Epithelial cell of proximal tubule (primary cell): Measurements from ENCODE around the gene CACNA1S. TPM values are rescaled to one million over a fixed set of nuclear protein-coding genes. Genes with fewer than 3 reads are reported as not detected.

Experiments
- DNase-seq: peaks from one replicate; pipeline ENCODE4 v3.0.0-alpha.2; 2011; ENCODE audit warnings: low read depth
- H3K4me3 ChIP-seq: 2 replicates; pipeline ENCODE4 v1.5.1; 2011; ENCODE audit warnings: low read depth, mild to moderate bottlenecking, low read length
- total RNA-seq: library from RNA; depleted of rRNA; stranded (reverse); fragments of >200 nt; gene quantifications from 2 replicates; pipeline ENCODE4 v1.2.3, GENCODE V29; 2015
- TF ChIP-seq, protein P1 (sequence below): conservative IDR thresholded peaks from 2 replicates; pipeline ENCODE4 v1.5.1; 2012; ENCODE audit warnings: low read depth, mild to moderate bottlenecking, low read length

CACNA1S gene
- total RNA-seq, 1 donor from 2014 or later: not detected

DNA sequence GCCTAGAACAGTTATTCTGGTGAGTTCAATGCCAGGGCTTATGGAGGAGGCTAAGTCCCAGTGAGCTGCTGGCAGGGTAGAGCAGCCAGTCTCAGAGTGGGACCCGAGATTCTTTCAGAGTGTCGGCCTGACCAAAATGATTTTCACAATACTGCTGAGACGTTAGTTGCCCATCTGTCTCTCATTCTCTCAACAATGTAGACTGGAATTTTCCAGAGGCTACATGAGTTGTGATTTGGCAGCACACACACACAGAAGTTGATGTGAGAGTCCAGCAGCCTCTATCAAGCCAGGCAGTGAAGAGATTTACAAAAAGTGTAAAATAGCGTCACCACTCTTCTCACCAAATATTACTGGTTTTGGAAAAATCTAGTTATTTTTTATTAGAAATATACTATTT, 21.7 kb downstream of the CACNA1S start:
- DNase-seq: no peak
- H3K4me3 ChIP-seq: no peak overlapping the region
- TF ChIP-seq, protein P1, sequence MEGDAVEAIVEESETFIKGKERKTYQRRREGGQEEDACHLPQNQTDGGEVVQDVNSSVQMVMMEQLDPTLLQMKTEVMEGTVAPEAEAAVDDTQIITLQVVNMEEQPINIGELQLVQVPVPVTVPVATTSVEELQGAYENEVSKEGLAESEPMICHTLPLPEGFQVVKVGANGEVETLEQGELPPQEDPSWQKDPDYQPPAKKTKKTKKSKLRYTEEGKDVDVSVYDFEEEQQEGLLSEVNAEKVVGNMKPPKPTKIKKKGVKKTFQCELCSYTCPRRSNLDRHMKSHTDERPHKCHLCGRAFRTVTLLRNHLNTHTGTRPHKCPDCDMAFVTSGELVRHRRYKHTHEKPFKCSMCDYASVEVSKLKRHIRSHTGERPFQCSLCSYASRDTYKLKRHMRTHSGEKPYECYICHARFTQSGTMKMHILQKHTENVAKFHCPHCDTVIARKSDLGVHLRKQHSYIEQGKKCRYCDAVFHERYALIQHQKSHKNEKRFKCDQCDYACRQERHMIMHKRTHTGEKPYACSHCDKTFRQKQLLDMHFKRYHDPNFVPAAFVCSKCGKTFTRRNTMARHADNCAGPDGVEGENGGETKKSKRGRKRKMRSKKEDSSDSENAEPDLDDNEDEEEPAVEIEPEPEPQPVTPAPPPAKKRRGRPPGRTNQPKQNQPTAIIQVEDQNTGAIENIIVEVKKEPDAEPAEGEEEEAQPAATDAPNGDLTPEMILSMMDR: no peak

DNA sequence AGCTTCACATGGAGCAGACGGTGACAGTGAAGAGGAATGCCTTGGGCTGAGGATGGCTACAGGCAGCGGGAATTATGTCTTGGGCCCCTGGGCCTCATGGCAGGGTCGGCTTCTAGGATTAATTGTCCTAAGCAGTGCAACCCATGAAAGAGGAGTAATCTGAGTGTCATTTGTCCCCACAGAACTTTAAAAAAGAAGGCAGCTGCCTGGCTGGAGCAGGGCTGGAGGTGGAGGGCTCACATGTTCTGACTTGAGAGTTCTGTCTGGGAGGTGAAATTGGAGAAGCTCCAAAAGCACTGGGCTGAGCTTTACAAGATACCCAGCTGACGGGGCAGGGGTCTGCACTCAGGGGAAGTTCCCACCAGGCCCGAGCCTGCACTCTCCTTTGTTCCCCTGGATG, 22.6 kb downstream of the CACNA1S start:
- TF ChIP-seq, protein P1: no peak
- H3K4me3 ChIP-seq: no peak overlapping the region
- DNase-seq: no peak

DNA sequence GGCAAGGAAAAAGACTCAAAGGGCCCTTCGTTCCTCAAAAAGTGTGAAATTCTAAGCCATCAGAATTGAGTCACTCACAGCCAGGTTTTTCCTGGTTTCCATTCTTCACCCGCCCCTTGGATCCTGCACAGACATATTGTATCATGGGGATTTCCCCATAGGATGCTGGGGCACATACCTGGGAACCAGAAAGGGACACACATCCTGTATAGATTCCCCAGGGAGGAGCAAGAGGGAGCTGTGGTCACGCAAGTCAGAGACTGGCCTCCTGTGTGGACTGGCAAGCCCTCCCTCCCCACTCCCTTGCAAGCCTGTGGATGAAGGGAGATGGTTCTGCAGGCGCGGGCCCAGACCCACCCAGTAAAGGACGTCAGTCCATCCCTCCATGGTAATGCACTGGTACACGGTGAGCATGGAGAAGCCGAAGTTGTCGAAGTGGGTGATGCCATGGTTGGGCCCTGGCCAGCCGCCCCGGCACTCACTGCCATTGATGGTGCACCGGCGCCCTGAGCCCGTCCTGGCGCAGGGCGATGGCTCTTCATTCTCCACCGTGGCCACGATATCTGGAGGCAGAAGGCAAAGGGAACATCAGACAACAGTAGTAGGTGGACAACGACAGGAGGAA, 23.2 kb downstream of the CACNA1S start:
- DNase-seq: no peak
- H3K4me3 ChIP-seq: no peak overlapping the region
- TF ChIP-seq, protein P1: no peak

DNA sequence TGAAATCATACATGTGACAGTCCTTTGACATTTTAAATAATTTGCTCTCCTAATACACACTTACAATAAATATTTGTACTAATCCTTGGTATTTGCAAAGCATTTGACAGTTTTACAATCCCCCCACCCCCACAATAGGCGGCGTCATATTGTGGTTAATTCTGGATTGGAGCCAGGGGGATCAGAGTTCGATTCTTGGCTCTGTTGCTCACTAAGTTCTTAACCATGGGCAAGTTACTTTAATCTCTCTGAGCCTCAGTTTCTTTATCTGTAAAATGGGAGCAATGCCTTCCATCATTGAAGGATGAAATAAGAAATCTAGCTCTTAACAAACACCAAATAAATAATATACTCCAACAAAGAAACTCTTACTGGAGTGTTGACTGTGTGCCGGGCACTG, 23.8 kb downstream of the CACNA1S start:
- TF ChIP-seq, protein P1: no peak
- no peak for DNase-seq

DNA sequence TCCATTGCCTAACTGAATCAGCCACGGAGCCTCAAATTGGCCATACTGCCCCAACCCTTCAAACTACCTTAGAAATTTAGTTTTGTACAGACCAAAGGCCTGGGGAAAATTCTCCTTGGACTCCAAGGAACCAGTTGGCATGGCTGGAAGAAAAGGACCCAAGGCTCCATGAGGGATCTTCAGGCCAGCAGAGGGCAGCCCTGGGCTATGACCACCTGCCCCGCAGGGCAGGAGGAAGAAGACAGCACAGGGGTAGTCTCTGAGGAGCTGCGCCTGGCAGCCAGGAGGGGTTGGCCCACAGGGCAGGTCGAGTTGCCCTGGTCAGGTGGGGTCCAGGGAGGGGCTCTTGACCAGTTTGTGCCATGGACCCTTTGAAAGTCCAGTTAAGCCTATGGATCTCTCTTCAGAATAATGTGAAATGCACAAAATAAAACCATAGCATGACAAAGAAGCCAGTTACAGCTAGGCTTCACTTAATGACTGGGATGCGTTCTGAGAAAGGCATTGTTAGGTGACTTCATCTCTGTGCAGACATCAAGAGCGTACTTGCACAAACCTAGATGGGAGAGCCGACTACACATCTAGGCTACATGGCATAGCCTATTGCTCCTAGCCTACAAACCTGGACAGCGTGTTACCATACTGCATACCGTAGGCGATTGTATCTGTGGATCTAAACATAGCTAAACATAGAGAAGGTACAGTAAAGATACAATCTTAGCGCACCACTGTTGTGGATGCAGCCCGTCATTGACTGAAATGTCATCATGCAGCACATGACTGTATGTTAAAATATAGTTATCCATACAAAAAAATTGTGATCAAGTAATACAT, 26.1 kb downstream of the CACNA1S start:
- no peak for DNase-seq
- TF ChIP-seq, protein P1: peak; percentile 89
- H3K4me3 ChIP-seq: no peak overlapping the region

More for the DNA sequence above, 23.8 kb downstream of the CACNA1S start:
- H3K4me3 ChIP-seq: no peak overlapping the region

DNA sequence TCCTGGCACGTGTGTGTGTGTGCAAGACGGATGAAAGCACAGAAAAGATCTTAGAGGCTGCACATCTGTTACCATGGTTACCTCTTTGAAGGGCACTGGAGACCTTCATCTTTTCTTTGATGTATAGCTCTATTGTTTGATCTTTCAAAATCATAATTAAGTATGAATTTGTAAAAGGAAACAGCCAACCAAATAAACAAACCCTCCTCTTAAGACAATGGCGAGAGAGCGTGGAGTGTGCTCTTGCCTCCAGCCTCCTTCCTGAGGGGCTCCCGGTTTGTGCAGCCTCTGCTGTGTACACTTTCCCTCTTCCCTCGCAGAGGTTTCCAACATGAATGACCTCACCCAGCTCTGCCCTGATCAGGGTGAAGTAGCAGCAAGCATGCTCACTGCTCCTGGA, 27.9 kb downstream of the CACNA1S start:
- TF ChIP-seq, protein P1: no peak
- DNase-seq: no peak
- no peak overlapping the region for H3K4me3 ChIP-seq

DNA sequence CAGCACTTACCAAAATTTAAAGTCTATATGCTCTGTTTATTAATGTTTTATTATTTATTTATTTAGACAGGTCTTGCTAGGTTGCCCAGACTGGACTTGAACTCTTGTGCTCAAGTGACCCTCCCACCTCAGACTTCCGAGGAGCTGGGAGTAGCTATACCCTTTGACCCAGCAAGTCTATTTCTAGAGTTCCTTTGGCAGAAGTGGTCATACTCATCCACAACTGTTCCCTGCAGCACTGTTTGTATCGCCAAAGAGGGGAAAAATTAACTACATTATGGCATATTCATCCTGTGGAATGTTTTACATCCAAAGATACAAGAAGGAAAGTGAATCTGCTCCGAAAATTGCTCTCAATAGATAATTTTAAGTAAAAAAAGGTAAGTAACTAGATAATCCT, 28.5 kb downstream of the CACNA1S start:
- DNase-seq: no peak
- H3K4me3 ChIP-seq: no peak overlapping the region
- TF ChIP-seq, protein P1: no peak
